SH-SY5Y (cell line): Measurements from ENCODE around the gene TOM1L2.

Source experiments
- GATA2 ChIP-seq: IDR thresholded peaks from 2 replicates; pipeline ENCODE4 v1.6.1; 2011; ENCODE audit warnings: mild to moderate bottlenecking, low read depth, low read length
- GATA3 ChIP-seq: IDR thresholded peaks from 2 replicates; pipeline ENCODE4 v1.6.1; 2011; ENCODE audit warnings: low read depth, mild to moderate bottlenecking, low read length, moderate library complexity

DNA sequence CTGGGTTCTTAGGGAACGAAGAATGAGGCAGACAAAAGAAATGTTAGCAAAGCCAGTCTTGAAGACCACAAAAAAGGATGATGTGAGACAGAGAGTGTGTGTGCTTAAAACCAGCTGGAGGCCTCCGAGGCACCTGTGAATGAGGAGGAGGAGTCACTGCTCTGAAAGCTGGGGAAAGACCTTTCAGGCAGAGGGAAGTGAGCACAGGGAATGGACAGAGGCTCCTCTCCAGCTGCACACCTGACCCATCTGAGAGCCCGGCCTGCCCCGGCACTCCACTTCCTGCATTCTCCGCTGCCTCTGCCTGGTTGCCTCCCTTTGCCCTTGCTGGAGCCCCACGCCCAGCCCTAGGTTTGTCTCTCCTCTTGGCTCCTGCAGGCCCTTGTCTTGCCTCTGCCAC is 80.2 kb downstream of the TOM1L2 start:
- TF ChIP-seq GATA2 (no peak), GATA3 (no peak)
